ENCODE data around the gene UNC93A.

UNC93A gene

GRCh38 chr6:167330750-167331149, 39.6 kb downstream of the UNC93A start:
- TF ChIP-seq EZH2phosphoT487 (conservative IDR thresholded peaks at IDR 0.05; ENCODE audit: low read length) (no peak), CTCF (IDR thresholded peaks at IDR 0.05; ENCODE audit: insufficient read depth, low read length, poor library complexity, severe bottlenecking) (no peak)
- Histone ChIP-seq H3K9ac (ENCODE audit: low read length) (no peak overlapping the region), H3K9me2 (replicated peaks; ENCODE audit: insufficient read depth, low read length) (no peaks in the 10 kb centered on the region)

GRCh38 chr6:167331565-167331964, 40.5 kb downstream of the UNC93A start:
- no peaks in the 10 kb centered on the region for H4K20me1 ChIP-seq (ENCODE audit: low read depth, low read length)
- H3K9me2 ChIP-seq (replicated peaks; ENCODE audit: insufficient read depth, low read length) = no peaks in the 10 kb centered on the region
- H3K9ac ChIP-seq (ENCODE audit: low read length) = no peak overlapping the region
- H3K4me2 ChIP-seq (ENCODE audit: low read depth, low read length, poor library complexity, severe bottlenecking) = no peak overlapping the region
- H3F3A ChIP-seq (ENCODE audit: insufficient read depth) = no peaks in the 10 kb centered on the region
- H3K27ac ChIP-seq (ENCODE audit: low read depth, low read length) = no peak overlapping the region
- no peaks in the 10 kb centered on the region for H3K9me3 ChIP-seq (ENCODE audit: insufficient read depth, low read length)
- H3K79me2 ChIP-seq (ENCODE audit: insufficient read depth, low read length) = no peaks in the 10 kb centered on the region
- TF ChIP-seq CTCF (IDR thresholded peaks at IDR 0.05; ENCODE audit: insufficient read depth, low read length, poor library complexity, severe bottlenecking) (no peak), EZH2phosphoT487 (conservative IDR thresholded peaks at IDR 0.05; ENCODE audit: low read length) (no peak)
- H3K36me3 ChIP-seq (ENCODE audit: low read length) = no peaks in the 10 kb centered on the region
- no peak overlapping the region for H3K4me3 ChIP-seq (ENCODE audit: insufficient read depth, low read length, poor library complexity, severe bottlenecking)
- H2AFZ ChIP-seq (ENCODE audit: low read depth, low read length, severe bottlenecking) = no peak overlapping the region
- H3K27me3 ChIP-seq (ENCODE audit: low read length) = 0 out of 2 replicates have a peak, but pooled peaks cover 7% of the 10 kb centered on the region

More at GRCh38 chr6:167330750-167331149, 39.6 kb downstream of the UNC93A start:
- H3K79me2 ChIP-seq (ENCODE audit: insufficient read depth, low read length) = no peaks in the 10 kb centered on the region
- 0 out of 2 replicates have a peak, but pooled peaks cover 8% of the 10 kb centered on the region for H3K27me3 ChIP-seq (ENCODE audit: low read length)
- H2AFZ ChIP-seq (ENCODE audit: low read depth, low read length, severe bottlenecking) = no peak overlapping the region
- no peaks in the 10 kb centered on the region for H3K36me3 ChIP-seq (ENCODE audit: low read length)
- no peak overlapping the region for H3K27ac ChIP-seq (ENCODE audit: low read depth, low read length)
- H3F3A ChIP-seq (ENCODE audit: insufficient read depth) = no peaks in the 10 kb centered on the region
- no peak overlapping the region for H3K4me3 ChIP-seq (ENCODE audit: insufficient read depth, low read length, poor library complexity, severe bottlenecking)
- H3K4me2 ChIP-seq (ENCODE audit: low read depth, low read length, poor library complexity, severe bottlenecking) = no peak overlapping the region
- no peaks in the 10 kb centered on the region for H3K9me3 ChIP-seq (ENCODE audit: insufficient read depth, low read length)
- no peaks in the 10 kb centered on the region for H4K20me1 ChIP-seq (ENCODE audit: low read depth, low read length)

- Histone ChIP-seq H3K36me3 (ENCODE audit: low read length) (no peaks in the 10 kb centered on the region), H3K4me2 (ENCODE audit: low read depth, low read length, poor library complexity, severe bottlenecking) (no peak overlapping the region), H3K9ac (ENCODE audit: low read length) (no peak overlapping the region), H3K9me2 (replicated peaks; ENCODE audit: insufficient read depth, low read length) (no peaks in the 10 kb centered on the region), H4K20me1 (ENCODE audit: low read depth, low read length) (no peaks in the 10 kb centered on the region), H2AFZ (ENCODE audit: low read depth, low read length, severe bottlenecking) (no peak overlapping the region), H3K4me3 (ENCODE audit: insufficient read depth, low read length, poor library complexity, severe bottlenecking) (no peak overlapping the region), H3F3A (ENCODE audit: insufficient read depth) (no peaks in the 10 kb centered on the region), H3K27ac (ENCODE audit: low read depth, low read length) (no peak overlapping the region), H3K79me2 (ENCODE audit: insufficient read depth, low read length) (no peaks in the 10 kb centered on the region), H3K9me3 (ENCODE audit: insufficient read depth, low read length) (no peaks in the 10 kb centered on the region), H3K27me3 (ENCODE audit: low read length) (no peaks in the 10 kb centered on the region)
- TF ChIP-seq EZH2phosphoT487 (conservative IDR thresholded peaks at IDR 0.05; ENCODE audit: low read length) = no peak
- TF ChIP-seq CTCF (IDR thresholded peaks at IDR 0.05; ENCODE audit: insufficient read depth, low read length, poor library complexity, severe bottlenecking) = no peak
Observed at GRCh38 chr6:167336844-167337630, 45.9 kb downstream of the UNC93A start.

Measured in SU-DHL-6 (cell line).